Measurements from ENCODE around the gene CACNA1A. TPM values are rescaled to one million over a fixed set of nuclear protein-coding genes. Genes with fewer than 3 reads are reported as not detected.

CACNA1A gene
- total RNA-seq, 2 donors from 2014 or later: 0.27 to 2.3 TPM

GRCh38 chr19:13356185-13356584, 150.1 kb downstream of the CACNA1A start:
- DNase-seq (ENCODE audit: low spot score) (no peak), ATAC-seq (ENCODE audit: insufficient number of reproducible peaks, low FRiP score, low read depth) (no peak)
- no peaks in the 10 kb centered on the region for H3K4me1 ChIP-seq (ENCODE audit: control insufficient read depth in 1 of 2, low read depth in 2 of 2)
- no peaks in the 10 kb centered on the region for H3K9me3 ChIP-seq
- no peaks in the 10 kb centered on the region for H3K27me3 ChIP-seq (replicated peaks; ENCODE audit: insufficient read depth)
- no peak overlapping the region for H3K4me3 ChIP-seq
- no peak for TF ChIP-seq CTCF (IDR thresholded peaks at IDR 0.05)
- no peaks in the 10 kb centered on the region for H3K36me3 ChIP-seq
- H3K27ac ChIP-seq: no peak overlapping the region

- Histone ChIP-seq H3K4me3 (no peak overlapping the region), H3K36me3 (no peaks in the 10 kb centered on the region), H3K9me3 (peaks cover 2% of the 10 kb centered on the region), H3K27ac (no peak overlapping the region), H3K4me1 (ENCODE audit: control insufficient read depth in 1 of 2, low read depth in 2 of 2) (no peaks in the 10 kb centered on the region), H3K27me3 (replicated peaks; ENCODE audit: insufficient read depth) (no peaks in the 10 kb centered on the region)
- ATAC-seq (ENCODE audit: insufficient number of reproducible peaks, low FRiP score, low read depth) (no peak), DNase-seq (ENCODE audit: low spot score) (no peak)
- TF ChIP-seq CTCF (IDR thresholded peaks at IDR 0.05): no peak
Observed at GRCh38 chr19:13355356-13355755, 150.9 kb downstream of the CACNA1A start.

GRCh38 chr19:13353625-13354024, 152.7 kb downstream of the CACNA1A start:
- DNase-seq (ENCODE audit: low spot score): no peak
- TF ChIP-seq CTCF (IDR thresholded peaks at IDR 0.05): no peak
- Histone ChIP-seq H3K9me3 (peaks cover 7% of the 10 kb centered on the region), H3K27ac (no peak overlapping the region), H3K4me1 (ENCODE audit: control insufficient read depth in 1 of 2, low read depth in 2 of 2) (no peaks in the 10 kb centered on the region), H3K27me3 (replicated peaks; ENCODE audit: insufficient read depth) (no peaks in the 10 kb centered on the region), H3K4me3 (no peak overlapping the region), H3K36me3 (no peaks in the 10 kb centered on the region)
- ATAC-seq (ENCODE audit: insufficient number of reproducible peaks, low FRiP score, low read depth): no peak

GRCh38 chr19:13350759-13351158, 155.5 kb downstream of the CACNA1A start:
- no peak overlapping the region for H3K4me3 ChIP-seq
- no peak for DNase-seq (ENCODE audit: low spot score)
- no peak overlapping the region for H3K27ac ChIP-seq
- no peaks in the 10 kb centered on the region for H3K27me3 ChIP-seq (replicated peaks; ENCODE audit: insufficient read depth)
- no peaks in the 10 kb centered on the region for H3K36me3 ChIP-seq
- H3K4me1 ChIP-seq (ENCODE audit: control insufficient read depth in 1 of 2, low read depth in 2 of 2): no peaks in the 10 kb centered on the region
- peaks cover 7% of the 10 kb centered on the region for H3K9me3 ChIP-seq
- ATAC-seq (ENCODE audit: insufficient number of reproducible peaks, low FRiP score, low read depth): no peak
- no peak for TF ChIP-seq CTCF (IDR thresholded peaks at IDR 0.05)

GRCh38 chr19:13350072-13350471, 156.2 kb downstream of the CACNA1A start:
- DNase-seq (ENCODE audit: low spot score) (no peak), ATAC-seq (ENCODE audit: insufficient number of reproducible peaks, low FRiP score, low read depth) (no peak)
- Histone ChIP-seq H3K36me3 (no peaks in the 10 kb centered on the region), H3K27me3 (replicated peaks; ENCODE audit: insufficient read depth) (no peaks in the 10 kb centered on the region), H3K9me3 (peaks cover 7% of the 10 kb centered on the region), H3K4me1 (ENCODE audit: control insufficient read depth in 1 of 2, low read depth in 2 of 2) (no peaks in the 10 kb centered on the region), H3K4me3 (no peak overlapping the region), H3K27ac (no peak overlapping the region)
- TF ChIP-seq CTCF (IDR thresholded peaks at IDR 0.05): no peak

All from thoracic aorta (tissue), 2 donors.